GM15510 (cell line): Measurements from ENCODE around the gene RAB15.

Experiments
- POLR2A ChIP-seq: IDR thresholded peaks from 3 replicates; pipeline ENCODE4 v1.6.1; 2011; ENCODE audit warnings: borderline replicate concordance; ENCODE audit not compliant: insufficient read length; ENCODE audit errors: extremely low read depth

RAB15 gene

GRCh38 chr14:64971491-64971942 lies 619 bp downstream of the RAB15 start:
- TF ChIP-seq POLR2A = no peak

GRCh38 chr14:64970776-64971477 lies 1.2 kb downstream of the RAB15 start:
- TF ChIP-seq POLR2A = no peak

GRCh38 chr14:64970041-64970440 lies 2.1 kb downstream of the RAB15 start:
- no peak for TF ChIP-seq POLR2A

- no peak for TF ChIP-seq POLR2A
These were observed 3.5 kb downstream of the RAB15 start for GRCh38 chr14:64968651-64969050.

- TF ChIP-seq POLR2A = no peak
These were observed 4.0 kb downstream of the RAB15 start for GRCh38 chr14:64968167-64968566.

- TF ChIP-seq POLR2A = no peak
These were observed 5.2 kb downstream of the RAB15 start for GRCh38 chr14:64966976-64967375.

- no peak for TF ChIP-seq POLR2A
These were observed 6.7 kb downstream of the RAB15 start for GRCh38 chr14:64965356-64966000.

- TF ChIP-seq POLR2A = no peak
These were observed 8.5 kb downstream of the RAB15 start for GRCh38 chr14:64963611-64964010.

- no peak for TF ChIP-seq POLR2A
These were observed 11.3 kb downstream of the RAB15 start for GRCh38 chr14:64960762-64961276.

DNA sequence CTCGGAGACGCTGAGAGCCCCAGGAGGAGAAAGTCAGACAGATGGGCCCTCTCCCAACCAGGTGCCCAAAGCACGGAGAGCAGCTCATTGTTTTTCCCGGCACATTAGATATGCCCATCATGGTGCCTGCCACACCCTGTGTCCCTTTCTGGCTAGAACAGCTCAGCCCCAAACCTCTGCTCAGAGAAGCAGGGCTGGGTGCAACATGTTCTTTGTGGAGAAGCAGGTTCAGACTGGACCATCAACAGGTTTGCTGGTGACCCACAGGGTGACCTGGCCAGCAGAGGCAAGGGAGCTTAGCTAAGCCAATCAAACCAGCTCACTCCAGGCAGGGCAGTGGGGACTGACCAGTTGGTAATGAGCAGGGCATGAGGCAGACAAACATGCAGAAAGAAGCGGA lies 13.4 kb downstream of the RAB15 start:
- TF ChIP-seq POLR2A = no peak

- TF ChIP-seq POLR2A = no peak
These were observed 13.9 kb downstream of the RAB15 start for GRCh38 chr14:64958201-64958600.

DNA sequence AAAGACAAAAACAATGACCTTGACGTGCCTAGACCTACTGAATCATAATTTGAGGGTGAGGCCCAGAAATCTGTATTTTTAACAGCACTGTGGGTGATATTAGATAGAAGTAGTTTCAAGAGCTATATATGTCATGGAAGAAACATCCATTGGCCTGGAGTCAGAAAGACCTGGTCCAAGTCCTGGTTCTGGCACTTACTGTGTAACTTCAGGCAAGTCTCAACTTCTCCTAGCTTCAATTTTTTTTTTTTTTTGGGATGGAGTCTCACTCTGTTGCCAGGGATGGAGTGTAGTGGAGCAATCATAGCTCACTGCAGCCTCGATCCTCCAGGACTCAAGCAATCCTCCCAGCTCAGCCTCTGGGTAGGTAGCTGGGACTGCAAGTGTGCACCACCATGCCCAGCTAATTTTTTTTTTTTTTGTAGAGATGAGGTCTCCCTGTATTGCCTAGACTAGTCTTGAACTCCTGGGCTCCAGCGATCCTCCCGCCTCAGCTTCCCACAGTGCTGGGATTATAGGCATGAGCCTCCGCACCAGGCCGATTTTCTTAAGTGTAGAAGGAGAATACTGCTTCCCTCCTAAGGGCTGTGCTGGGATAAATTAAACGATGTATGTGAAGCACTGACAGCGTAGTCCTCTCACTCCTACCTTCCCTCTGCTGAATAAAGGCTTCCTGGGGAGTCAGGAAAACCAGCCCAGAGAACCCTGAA lies 15.3 kb downstream of the RAB15 start:
- TF ChIP-seq POLR2A = no peak

- no peak for TF ChIP-seq POLR2A
These were observed 16.8 kb downstream of the RAB15 start for GRCh38 chr14:64955297-64955696.

DNA sequence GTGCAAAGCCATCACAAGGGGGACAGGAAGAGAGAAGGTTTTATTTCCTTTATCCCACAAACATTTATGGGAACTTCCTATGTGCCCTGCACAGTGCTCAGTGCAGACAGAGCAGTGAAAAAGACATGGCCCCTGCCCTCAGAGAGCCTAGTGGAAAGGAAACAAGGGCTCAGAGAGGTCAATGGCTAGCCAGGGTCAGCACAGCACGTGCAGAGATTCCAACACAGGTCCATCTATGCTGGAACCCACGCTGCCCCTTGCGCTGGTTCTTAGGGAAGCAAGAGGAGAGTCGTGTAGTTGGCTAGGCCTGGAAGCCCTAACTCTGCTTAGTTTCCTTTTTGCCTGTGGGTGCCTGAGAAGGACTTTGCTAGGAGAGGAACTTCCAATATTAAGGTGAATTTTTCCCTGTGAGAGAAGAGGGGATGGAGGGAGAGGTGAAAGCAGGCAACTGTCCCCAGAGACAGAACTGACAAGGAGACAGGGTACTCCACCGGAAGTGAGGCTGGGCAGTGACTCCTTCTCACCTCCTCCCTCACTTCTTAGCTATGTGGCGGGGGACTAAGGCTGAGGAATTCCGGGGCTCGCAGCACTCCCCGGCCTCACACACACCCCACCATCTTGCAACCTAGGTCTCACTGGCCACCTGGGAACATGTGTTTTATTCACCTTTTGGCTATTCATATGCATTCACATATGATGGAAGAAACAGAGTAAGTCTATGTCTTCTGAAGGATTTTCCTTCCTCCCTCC lies 17.5 kb downstream of the RAB15 start:
- TF ChIP-seq POLR2A = no peak

- no peak for TF ChIP-seq POLR2A
These were observed 18.5 kb downstream of the RAB15 start for GRCh38 chr14:64953661-64954060.
